Neural cell (in vitro differentiated cells): ENCODE data around the gene RGS12. TPM values are rescaled to one million over a fixed set of nuclear protein-coding genes. Genes with fewer than 3 reads are reported as not detected.

Experiments used
- H2AFZ ChIP-seq: fragments of 200-600, 300-800 bp; sonication (generic), shearing (Covaris generic); 2 replicates; pipeline ENCODE4 v1.6.0; 2014; ENCODE audit warnings: low read depth, mild to moderate bottlenecking, antibody characterized with exemption, low read length, moderate library complexity
- H3F3A ChIP-seq: fragments of 200-600 bp; shearing (Covaris generic); 2 replicates; pipeline ENCODE4 v1.6.1; 2016; ENCODE audit warnings: mild to moderate bottlenecking, moderate library complexity, mixed read lengths, antibody characterized with exemption, low read length; ENCODE audit not compliant: insufficient read depth, poor library complexity, severe bottlenecking
- H3K27ac ChIP-seq: fragments of 200-600, 300-800 bp; sonication (generic), shearing (Covaris generic); 2 replicates; pipeline ENCODE4 v1.5.1; 2014; ENCODE audit warnings: mild to moderate bottlenecking, low read length, moderate library complexity
- H3K27me3 ChIP-seq: fragments of 300-800, 200-600 bp; sonication (generic), shearing (Covaris generic); 2 replicates; pipeline ENCODE4 v1.6.0; 2014; ENCODE audit warnings: mild to moderate bottlenecking, low read depth, low read length, moderate library complexity; ENCODE audit not compliant: insufficient read depth
- H3K36me3 ChIP-seq: fragments of 300-800, 200-600 bp; sonication (generic), shearing (Covaris generic); 2 replicates; pipeline ENCODE4 v1.5.1; 2014; ENCODE audit warnings: mild to moderate bottlenecking, antibody characterized with exemption, low read length, moderate library complexity; ENCODE audit not compliant: insufficient read depth
- H3K4me2 ChIP-seq: fragments of 300-800, 200-600 bp; sonication (generic), shearing (Covaris generic); 2 replicates; pipeline ENCODE4 v1.6.0; 2014; ENCODE audit warnings: mild to moderate bottlenecking, low read length
- H3K4me3 ChIP-seq: fragments of 300-800, 200-600 bp; sonication (generic), shearing (Covaris generic); 2 replicates; pipeline ENCODE4 v1.5.1; 2014; ENCODE audit warnings: mild to moderate bottlenecking, low read length, moderate library complexity
- H3K79me2 ChIP-seq: fragments of 200-600 bp; shearing (Covaris generic); replicated peaks from 2 replicates; pipeline ENCODE4 v1.6.0; 2014; ENCODE audit warnings: mild to moderate bottlenecking, low read length, moderate library complexity; ENCODE audit not compliant: insufficient read depth
- H3K9ac ChIP-seq: fragments of 300-800, 200-600 bp; sonication (generic), shearing (Covaris generic); 2 replicates; pipeline ENCODE4 v1.6.1; 2016; ENCODE audit warnings: mild to moderate bottlenecking, low read length, mixed read lengths
- H3K9me2 ChIP-seq: fragments of 200-600 bp; shearing (Covaris generic); 2 replicates; pipeline ENCODE4 v1.6.1; 2016; ENCODE audit warnings: mild to moderate bottlenecking, low read length, mixed read lengths; ENCODE audit not compliant: insufficient read depth
- H3K9me3 ChIP-seq: fragments of 200-600, 300-800 bp; sonication (generic), shearing (Covaris generic); 2 replicates; pipeline ENCODE4 v1.6.1; 2016; ENCODE audit warnings: mild to moderate bottlenecking, mixed run types, low read length, moderate library complexity, mixed read lengths
- H4K20me1 ChIP-seq: fragments of 200-600 bp; shearing (Covaris generic); 2 replicates; pipeline ENCODE4 v1.6.1; 2016; ENCODE audit warnings: mild to moderate bottlenecking, mixed run types; ENCODE audit not compliant: insufficient read depth
- EP300 ChIP-seq: fragments of 450-650 bp; conservative IDR thresholded peaks from 2 replicates; pipeline ENCODE4 v1.6.1; 2014; ENCODE audit warnings: antibody characterized with exemption, mild to moderate bottlenecking, moderate library complexity; ENCODE audit not compliant: poor library complexity, severe bottlenecking
- EZH2 ChIP-seq: fragments of 200-600, 300-800 bp; shearing (Covaris generic), sonication (generic); IDR thresholded peaks from 2 replicates; pipeline ENCODE4 v1.6.1; 2014; ENCODE audit warnings: antibody characterized with exemption, low read length, borderline replicate concordance, mild to moderate bottlenecking; ENCODE audit not compliant: insufficient read depth, poor library complexity, severe bottlenecking
- MXI1 ChIP-seq: fragments of 450-650 bp; conservative IDR thresholded peaks from 2 replicates; pipeline ENCODE4 v1.6.1; 2014; ENCODE audit warnings: antibody characterized with exemption, mild to moderate bottlenecking; ENCODE audit not compliant: poor library complexity, severe bottlenecking
- POLR2AphosphoS5 ChIP-seq: IDR thresholded peaks from 2 replicates; pipeline ENCODE4 v1.6.1; 2012
- RAD21 ChIP-seq: fragments of 450-650 bp; conservative IDR thresholded peaks from 2 replicates; pipeline ENCODE4 v1.6.1; 2014; ENCODE audit warnings: antibody characterized with exemption, mild to moderate bottlenecking, moderate library complexity
- REST ChIP-seq: IDR thresholded peaks from 2 replicates; pipeline ENCODE4 v1.6.1; 2012; ENCODE audit warnings: borderline replicate concordance
- SMC3 ChIP-seq: fragments of 450-650 bp; conservative IDR thresholded peaks from 2 replicates; pipeline ENCODE4 v1.6.1; 2014; ENCODE audit warnings: antibody characterized with exemption, mild to moderate bottlenecking, moderate library complexity; ENCODE audit not compliant: poor library complexity
- TAF1 ChIP-seq: IDR thresholded peaks from 2 replicates; pipeline ENCODE4 v1.6.1; 2012; ENCODE audit warnings: low read depth
- polyA plus RNA-seq: library from polyadenylated mRNA; depleted of rRNA; stranded (reverse); fragments of >200 nt; gene quantifications from 2 replicates; pipeline ENCODE4 v1.2.3, GENCODE V29; 2014
- TF ChIP-seq, protein P1 (sequence below): fragments of 450-650 bp; IDR thresholded peaks from 2 replicates; pipeline ENCODE4 v1.5.1; 2014; ENCODE audit warnings: antibody characterized with exemption, mild to moderate bottlenecking, moderate library complexity; ENCODE audit not compliant: poor library complexity, severe bottlenecking

The RGS12 gene
- polyA plus RNA-seq, 1 donor from 2014 or later = 66.4 TPM

- Histone ChIP-seq H3K27ac (no peak overlapping the region), H3K36me3 (no peaks in the 10 kb centered on the region), H3K9me2 (no peaks in the 10 kb centered on the region), H2AFZ (no peak overlapping the region), H3K4me2 (no peak overlapping the region), H3K9me3 (no peaks in the 10 kb centered on the region), H3K79me2 (peaks cover 13% of the 10 kb centered on the region), H4K20me1 (no peaks in the 10 kb centered on the region), H3K4me3 (no peak overlapping the region), H3K27me3 (no peaks in the 10 kb centered on the region), H3K9ac (no peak overlapping the region), H3F3A (no peaks in the 10 kb centered on the region)
- TF ChIP-seq POLR2AphosphoS5 (no peak), REST (no peak), RAD21 (no peak)
These were observed 48.9 kb downstream of the RGS12 start for GRCh38 chr4:3341760-3342159.

DNA sequence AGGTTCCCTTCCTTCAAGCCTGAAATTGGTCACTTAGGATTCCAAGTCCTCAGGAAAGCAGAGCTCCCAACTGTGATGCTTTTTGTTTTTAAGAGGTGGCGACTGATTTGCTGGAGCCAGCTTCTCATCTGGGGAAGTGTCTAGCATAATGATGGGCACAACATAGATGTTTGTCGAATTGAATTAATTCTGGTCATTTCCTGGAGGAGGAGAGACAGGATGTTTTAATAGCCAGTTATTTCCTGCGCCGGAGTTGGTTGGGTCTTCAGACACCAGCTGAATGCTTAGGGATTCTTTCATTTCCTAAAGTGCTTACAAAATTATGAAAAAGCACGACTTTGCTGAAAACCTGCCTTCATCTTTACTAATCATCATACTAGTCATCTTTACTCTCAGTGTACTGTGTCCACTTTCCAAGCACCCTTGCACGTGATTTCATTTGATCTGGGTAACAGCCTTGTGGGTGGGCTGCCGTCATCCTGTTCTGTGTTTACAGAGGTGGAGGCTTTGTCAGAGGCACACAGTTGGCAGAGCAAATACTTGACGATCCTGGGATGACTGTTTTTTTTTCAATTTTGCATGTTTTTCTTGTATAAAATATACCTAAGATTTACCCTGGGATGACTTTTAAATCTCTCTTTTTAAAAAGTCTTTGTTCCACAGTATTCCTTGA, 49.5 kb downstream of the RGS12 start:
- Histone ChIP-seq H3K27ac (no peak overlapping the region), H3K4me2 (no peak overlapping the region), H2AFZ (no peak overlapping the region), H3K9me3 (no peaks in the 10 kb centered on the region), H3K36me3 (no peaks in the 10 kb centered on the region), H3K27me3 (no peaks in the 10 kb centered on the region), H3F3A (no peaks in the 10 kb centered on the region), H3K4me3 (no peak overlapping the region), H3K9me2 (no peaks in the 10 kb centered on the region), H3K79me2 (peaks cover 9% of the 10 kb centered on the region), H4K20me1 (no peaks in the 10 kb centered on the region), H3K9ac (no peak overlapping the region)
- TF ChIP-seq MXI1 (no peak), EZH2 (no peak), RAD21 (no peak), REST (no peak), EP300 (no peak), POLR2AphosphoS5 (no peak), TAF1 (no peak), SMC3 (no peak)
- TF ChIP-seq, protein P1, sequence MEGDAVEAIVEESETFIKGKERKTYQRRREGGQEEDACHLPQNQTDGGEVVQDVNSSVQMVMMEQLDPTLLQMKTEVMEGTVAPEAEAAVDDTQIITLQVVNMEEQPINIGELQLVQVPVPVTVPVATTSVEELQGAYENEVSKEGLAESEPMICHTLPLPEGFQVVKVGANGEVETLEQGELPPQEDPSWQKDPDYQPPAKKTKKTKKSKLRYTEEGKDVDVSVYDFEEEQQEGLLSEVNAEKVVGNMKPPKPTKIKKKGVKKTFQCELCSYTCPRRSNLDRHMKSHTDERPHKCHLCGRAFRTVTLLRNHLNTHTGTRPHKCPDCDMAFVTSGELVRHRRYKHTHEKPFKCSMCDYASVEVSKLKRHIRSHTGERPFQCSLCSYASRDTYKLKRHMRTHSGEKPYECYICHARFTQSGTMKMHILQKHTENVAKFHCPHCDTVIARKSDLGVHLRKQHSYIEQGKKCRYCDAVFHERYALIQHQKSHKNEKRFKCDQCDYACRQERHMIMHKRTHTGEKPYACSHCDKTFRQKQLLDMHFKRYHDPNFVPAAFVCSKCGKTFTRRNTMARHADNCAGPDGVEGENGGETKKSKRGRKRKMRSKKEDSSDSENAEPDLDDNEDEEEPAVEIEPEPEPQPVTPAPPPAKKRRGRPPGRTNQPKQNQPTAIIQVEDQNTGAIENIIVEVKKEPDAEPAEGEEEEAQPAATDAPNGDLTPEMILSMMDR = no peak

Other genes starting within 250 kb of the RGS12 start
- gene HTT-AS, start 218.5 kb upstream of the RGS12 start, polyA plus RNA-seq = not detected in 2 replicates
- 10.3 and 11.5 TPM in 2 replicates for gene HTT, start 218.3 kb upstream of the RGS12 start, polyA plus RNA-seq
- 12.7 and 15.8 TPM in 2 replicates for gene MSANTD1, start 43.9 kb upstream of the RGS12 start, polyA plus RNA-seq
- gene HGFAC, start 148.9 kb downstream of the RGS12 start, polyA plus RNA-seq = 16.2 and 17.8 TPM in 2 replicates
- gene DOK7, start 170.3 kb downstream of the RGS12 start, polyA plus RNA-seq = 0.66 TPM in 1 of 2 replicates, not detected in the other
- gene LRPAP1, start 239.4 kb downstream of the RGS12 start, polyA plus RNA-seq = 91.1 and 123 TPM in 2 replicates